GM12801 (cell line): ENCODE results near the gene TPR.

Source experiments
- CTCF ChIP-seq: IDR thresholded peaks from one replicate; pipeline ENCODE4 v1.5.1; 2011; ENCODE audit warnings: control low read depth; ENCODE audit not compliant: insufficient read length; ENCODE audit errors: extremely low read depth

The TPR gene

GRCh38 chr1:186275822-186276221 is 99.2 kb downstream of the TPR start:
- TF ChIP-seq CTCF, result no peak

- no peak for TF ChIP-seq CTCF
These were observed 102.6 kb downstream of the TPR start for GRCh38 chr1:186272486-186272885.

GRCh38 chr1:186271032-186271431 is 104.0 kb downstream of the TPR start:
- no peak for TF ChIP-seq CTCF
